LNCaP clone FGC (cell line): ENCODE results near the gene ZKSCAN3.

ENCODE experiments used
- DNase-seq: peaks from one replicate; pipeline ENCODE4 v3.0.0-alpha.2; 2011; ENCODE audit warnings: low read depth
- H3K4me3 ChIP-seq: 2 replicates; pipeline ENCODE4 v1.5.1; 2011; ENCODE audit warnings: mild to moderate bottlenecking, low read depth, low read length, control low read depth
- TF ChIP-seq, protein P1 (sequence below): IDR thresholded peaks from 2 replicates; pipeline ENCODE4 v1.5.1; 2012; ENCODE audit warnings: mild to moderate bottlenecking; ENCODE audit not compliant: control insufficient read depth, insufficient read depth; ENCODE audit errors: extremely low read depth

ZKSCAN3 gene

DNA sequence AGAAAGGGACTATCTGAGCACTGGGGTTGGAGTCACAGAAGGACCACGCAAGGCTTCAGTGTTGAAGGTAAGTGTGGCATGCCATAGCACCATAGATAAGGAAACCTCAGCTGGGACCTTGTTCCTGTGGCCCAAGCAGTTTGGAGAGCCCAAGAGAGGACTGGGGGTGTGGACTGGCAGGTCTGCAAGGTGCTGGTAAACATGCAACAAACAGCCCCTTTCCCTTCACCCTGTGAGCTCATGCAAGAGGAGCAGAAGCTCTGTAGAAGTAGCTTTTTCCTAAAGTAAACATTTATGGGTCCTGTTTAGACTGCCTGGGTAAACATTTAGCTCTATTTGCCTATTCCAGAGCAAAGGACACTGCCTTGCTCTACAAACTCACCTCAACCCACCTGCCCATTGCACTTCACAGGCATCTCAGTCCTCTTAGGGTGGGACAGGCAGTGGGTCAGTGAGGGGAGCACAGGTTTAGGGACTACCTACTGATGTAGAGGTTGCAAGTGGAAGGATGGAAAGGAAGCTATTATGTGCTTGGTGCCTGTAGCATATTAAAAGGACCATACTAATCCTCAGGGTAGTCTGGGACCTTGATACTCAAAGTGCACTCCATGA, 25.8 kb upstream of the ZKSCAN3 start:
- no peak for DNase-seq
- no peak overlapping the region for H3K4me3 ChIP-seq
- TF ChIP-seq, protein P1, sequence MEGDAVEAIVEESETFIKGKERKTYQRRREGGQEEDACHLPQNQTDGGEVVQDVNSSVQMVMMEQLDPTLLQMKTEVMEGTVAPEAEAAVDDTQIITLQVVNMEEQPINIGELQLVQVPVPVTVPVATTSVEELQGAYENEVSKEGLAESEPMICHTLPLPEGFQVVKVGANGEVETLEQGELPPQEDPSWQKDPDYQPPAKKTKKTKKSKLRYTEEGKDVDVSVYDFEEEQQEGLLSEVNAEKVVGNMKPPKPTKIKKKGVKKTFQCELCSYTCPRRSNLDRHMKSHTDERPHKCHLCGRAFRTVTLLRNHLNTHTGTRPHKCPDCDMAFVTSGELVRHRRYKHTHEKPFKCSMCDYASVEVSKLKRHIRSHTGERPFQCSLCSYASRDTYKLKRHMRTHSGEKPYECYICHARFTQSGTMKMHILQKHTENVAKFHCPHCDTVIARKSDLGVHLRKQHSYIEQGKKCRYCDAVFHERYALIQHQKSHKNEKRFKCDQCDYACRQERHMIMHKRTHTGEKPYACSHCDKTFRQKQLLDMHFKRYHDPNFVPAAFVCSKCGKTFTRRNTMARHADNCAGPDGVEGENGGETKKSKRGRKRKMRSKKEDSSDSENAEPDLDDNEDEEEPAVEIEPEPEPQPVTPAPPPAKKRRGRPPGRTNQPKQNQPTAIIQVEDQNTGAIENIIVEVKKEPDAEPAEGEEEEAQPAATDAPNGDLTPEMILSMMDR, result no peak

DNA sequence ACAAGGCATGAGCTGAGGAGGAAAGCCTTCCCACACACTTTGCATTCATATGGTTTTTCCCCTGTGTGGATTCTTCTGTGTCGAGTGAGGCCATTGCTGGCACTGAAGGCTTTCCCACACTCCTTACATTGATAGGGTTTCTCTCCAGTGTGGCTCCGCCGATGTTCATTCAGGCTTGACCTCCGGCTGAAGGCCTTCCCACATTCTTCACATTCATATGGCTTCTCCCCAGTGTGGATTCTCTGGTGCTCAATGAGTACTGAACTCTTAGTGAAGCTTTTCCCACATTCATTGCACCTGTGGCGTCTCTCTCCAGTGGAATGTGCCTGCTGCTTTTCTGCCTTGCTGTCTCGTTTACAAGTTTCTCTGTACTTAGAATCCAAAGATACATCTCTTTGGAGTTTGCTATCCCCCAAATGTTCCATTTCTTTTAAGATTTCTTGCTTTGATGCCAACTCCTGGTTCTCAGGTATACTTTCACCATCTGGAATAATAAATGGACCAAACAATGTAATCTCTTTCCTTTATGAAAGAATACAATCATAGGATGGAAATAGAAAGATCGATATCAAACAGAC, 23.3 kb upstream of the ZKSCAN3 start:
- no peak overlapping the region for H3K4me3 ChIP-seq
- TF ChIP-seq, protein P1, result no peak
- DNase-seq, result no peak

DNA sequence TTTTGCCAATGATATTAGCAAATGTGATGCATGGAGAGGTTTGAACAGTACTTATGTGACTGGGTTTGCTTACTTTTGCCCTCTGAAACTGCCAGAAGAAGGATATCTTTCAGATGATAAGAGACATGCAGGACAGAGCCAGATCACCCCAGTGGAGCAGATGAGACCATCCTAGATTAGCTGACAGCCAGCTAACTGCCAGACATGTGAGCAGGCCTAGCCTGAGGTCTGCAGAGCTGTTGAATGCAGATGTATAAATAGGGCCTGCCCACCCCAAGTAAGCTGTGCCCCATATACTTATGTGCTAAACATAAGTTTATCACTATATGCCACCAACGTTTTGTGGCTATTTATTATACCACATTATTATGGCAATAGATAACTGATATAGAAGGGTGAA, 19.7 kb upstream of the ZKSCAN3 start:
- TF ChIP-seq, protein P1, result no peak
- H3K4me3 ChIP-seq, result no peak overlapping the region
- no peak for DNase-seq

DNA sequence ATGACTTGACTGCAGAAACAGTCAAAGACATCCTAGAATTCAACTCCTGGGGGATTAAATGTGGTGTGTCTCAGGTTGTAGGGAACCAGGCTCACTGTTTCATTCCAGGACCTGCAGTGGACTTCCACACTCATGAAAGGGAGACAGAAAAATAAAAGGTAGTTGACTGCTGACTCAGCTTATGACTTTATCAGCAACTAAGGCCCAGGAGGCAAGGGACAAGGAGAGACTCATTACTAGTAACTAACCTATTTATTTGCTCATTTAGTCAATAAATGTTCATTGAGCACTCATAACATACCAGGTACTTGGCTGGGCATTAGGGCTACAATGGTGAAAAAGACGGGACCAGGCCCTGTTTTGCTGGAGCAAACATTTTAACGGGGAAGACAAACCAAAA, 16.7 kb upstream of the ZKSCAN3 start:
- TF ChIP-seq, protein P1, result no peak
- H3K4me3 ChIP-seq, result no peak overlapping the region
- no peak for DNase-seq

DNA sequence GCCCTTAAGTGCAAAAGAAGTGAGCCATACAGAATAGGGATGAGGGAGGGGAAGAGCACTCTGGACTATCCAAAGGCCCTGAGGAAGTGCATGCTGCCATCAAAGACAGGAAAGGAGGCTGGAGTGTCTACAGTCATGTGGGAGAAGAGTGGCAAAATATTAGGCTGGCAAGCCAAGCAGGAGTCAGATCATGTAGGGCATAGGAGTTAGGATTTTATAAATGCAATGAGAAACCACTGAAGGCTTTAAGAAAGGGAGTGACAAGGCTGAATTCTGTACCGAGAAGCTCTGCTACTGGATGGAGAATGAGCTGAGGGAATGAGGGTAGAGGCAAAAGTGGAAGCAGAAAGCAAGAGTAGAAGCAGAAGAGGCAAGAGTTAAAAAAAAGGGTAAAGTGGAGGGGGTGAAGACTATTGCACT, 16.1 kb upstream of the ZKSCAN3 start:
- no peak for DNase-seq
- TF ChIP-seq, protein P1, result no peak

DNA sequence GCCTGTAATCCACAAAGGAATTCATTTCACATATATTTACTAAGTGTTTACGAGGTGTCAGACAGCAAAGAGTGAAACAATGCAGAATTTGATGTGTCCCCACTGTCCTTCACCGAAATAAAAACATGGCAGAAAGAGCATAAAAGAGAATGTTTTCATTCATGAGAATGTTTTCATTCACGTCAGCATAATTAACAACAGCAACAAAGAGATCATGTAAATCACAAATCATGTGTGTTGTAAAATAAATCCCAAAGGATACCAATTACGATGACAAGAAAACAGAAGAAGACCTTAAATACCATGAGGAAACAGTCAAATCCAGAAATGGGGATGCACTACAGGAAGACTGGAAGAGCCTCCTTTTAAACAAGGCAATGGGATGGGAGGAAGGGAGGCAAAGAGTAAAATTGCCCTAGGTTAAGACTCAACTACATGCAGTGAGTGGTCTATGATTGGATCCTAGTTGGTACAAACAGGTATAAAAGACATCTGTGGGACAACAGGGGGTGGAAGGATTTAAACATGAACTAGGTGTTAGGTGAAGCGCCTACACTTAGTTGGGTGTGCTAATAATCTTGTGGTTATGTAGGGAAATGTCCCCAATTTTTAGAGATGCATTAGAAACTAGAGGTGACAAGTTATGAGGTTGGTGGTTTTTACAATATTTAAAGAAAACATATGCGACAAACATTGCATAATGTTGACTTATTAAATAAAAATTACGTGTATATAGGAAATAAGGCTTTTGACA, 15.3 kb upstream of the ZKSCAN3 start:
- peak overlapping the region; percentile 68 for H3K4me3 ChIP-seq
- DNase-seq, result no peak
- TF ChIP-seq, protein P1, result no peak

More for the DNA sequence above, 16.1 kb upstream of the ZKSCAN3 start:
- H3K4me3 ChIP-seq, result no peak overlapping the region

DNA sequence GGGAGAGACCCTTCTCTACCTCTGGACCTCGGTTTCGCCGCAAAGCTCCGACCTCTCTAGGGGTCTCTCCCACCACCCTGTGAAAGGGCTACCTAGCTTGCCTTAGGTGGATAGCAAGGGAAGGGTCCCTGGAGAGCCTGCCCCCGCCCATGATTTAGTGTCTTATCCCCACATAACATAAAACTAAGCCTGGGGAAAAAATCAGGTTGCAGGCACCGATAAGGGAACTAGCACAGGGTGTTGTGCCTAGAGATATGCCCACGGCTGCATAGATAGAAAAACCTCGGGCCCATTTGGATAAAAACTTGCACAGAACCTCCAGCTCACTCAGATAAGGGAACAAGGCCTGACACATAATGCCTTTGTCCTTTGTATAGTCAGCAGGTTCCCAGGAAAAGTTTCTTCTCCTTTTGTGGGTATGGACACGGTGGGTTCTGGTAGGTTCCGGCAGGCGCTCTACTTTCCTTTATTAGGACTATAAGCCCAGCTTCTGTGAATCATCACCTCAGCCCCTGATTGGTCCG, 14.6 kb upstream of the ZKSCAN3 start:
- H3K4me3 ChIP-seq, result peak overlapping the region; percentile 68
- DNase-seq, result no peak
- TF ChIP-seq, protein P1, result no peak
